Daoy (cell line): Measurements from ENCODE around the gene RBCK1. TPM values are rescaled to one million over a fixed set of nuclear protein-coding genes. Genes with fewer than 3 reads are reported as not detected.
A peak's percentile ranks its signal among the peaks of the same experiment; 100 is the strongest.

ENCODE experiments used
- DNase-seq: peaks from one replicate; pipeline ENCODE4 v3.0.0-alpha.2; 2015; ENCODE audit warnings: low read depth
- total RNA-seq: library from RNA; depleted of rRNA; stranded (reverse); fragments of >200 nt; shearing (Covaris generic); gene quantifications from 2 replicates; pipeline ENCODE4 v1.2.3, GENCODE V29; 2014

RBCK1 gene
- total RNA-seq, 1 experiment from 2014 or later, result 42.9 TPM

GRCh38 chr20:397432-398237 is 10.5 kb upstream of the RBCK1 start:
- DNase-seq, result no peak

- DNase-seq, result no peak
Observed at GRCh38 chr20:399182-399707, 8.9 kb upstream of the RBCK1 start.

DNA sequence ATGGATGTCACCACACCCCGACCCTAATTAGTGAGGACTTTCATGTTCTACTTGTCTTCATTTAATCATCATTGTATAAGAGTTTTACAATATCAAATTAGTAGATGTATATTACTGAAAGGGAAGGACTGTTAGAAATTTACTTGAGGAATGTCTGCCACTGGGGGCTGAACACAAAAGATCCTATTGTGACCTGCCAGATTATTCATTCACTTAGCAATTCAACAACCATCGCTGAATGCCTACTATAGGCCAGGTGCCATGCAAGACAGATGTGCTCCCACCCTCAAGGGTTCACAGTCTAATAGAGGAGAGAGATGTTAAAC is 8.0 kb upstream of the RBCK1 start:
- no peak for DNase-seq

DNA sequence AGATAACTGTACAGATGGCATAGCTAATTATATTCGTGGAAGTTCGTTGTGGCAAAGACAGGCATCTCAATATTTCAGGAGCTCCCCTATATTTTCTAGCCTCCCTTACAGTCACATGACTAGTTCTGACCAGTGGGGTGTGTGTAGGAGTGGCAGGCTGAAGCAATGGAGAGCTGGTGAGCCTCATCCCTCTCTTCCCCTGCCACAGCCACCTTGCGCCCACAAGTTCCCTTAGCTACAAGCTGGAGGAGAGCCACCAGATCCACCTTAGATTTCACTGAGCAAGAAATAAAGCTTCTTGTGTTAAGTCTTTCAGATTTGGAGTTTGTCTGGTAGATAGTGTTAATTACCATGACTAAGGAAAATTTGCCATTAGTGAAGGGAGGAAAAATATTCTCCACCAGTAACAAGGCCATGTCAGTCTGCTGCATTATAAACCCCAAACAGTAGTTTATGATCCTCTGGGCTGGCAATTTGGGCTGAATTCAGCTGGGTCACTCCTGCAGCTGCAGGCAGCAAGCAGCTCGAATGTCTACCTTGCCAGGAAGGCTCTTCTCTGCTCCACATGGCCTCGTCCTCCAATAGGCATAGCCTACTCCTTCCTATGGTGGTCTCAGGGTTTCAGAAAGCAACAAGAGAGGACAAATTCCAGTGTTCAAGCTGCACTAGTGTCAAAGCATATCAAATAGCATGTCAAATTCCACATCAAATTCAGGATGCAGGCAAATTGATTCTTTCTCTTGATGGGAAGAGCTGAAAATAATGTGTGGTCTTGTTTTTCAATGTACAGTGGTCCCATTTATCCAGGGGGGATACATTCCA is 7.4 kb upstream of the RBCK1 start:
- DNase-seq, result no peak

DNA sequence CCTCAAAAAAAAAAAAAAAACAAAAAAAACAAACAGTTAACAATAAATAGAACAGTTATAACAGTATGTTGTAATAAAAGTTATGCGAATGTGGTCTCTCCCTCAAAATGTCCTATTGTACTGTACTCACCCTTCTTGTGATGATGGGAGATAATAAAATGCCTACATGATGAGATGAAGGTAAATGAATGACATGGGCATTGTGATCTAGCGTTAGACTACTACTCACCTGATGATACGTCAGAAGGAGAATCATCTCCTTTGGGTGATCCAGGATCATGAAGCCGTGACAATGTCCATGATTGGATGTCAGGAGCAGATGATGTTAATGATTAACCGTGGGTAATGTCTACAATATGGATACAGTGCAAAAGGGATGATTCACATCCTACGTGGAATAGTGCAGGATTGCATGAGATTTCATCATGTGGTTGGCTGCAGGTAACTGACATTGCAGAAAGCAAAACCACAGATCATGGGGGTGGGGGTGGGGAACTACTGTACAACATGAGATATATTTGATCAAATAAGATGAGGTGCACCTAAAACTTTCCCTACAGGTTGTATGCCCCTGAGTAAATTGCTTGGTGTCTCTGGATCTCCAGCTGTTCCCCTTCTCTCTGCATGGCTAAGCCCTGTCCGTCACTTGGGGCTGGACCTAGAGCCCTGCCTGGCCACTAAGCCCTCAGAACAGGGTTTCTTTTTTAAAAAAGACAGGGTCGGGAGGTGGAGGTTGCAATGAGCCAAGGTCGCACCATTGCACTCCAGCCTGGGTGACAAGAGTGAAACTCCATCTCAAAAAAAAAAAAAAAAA is 6.2 kb upstream of the RBCK1 start:
- DNase-seq, result no peak

- DNase-seq, result no peak
Observed at GRCh38 chr20:402496-402885, 5.6 kb upstream of the RBCK1 start.

DNA sequence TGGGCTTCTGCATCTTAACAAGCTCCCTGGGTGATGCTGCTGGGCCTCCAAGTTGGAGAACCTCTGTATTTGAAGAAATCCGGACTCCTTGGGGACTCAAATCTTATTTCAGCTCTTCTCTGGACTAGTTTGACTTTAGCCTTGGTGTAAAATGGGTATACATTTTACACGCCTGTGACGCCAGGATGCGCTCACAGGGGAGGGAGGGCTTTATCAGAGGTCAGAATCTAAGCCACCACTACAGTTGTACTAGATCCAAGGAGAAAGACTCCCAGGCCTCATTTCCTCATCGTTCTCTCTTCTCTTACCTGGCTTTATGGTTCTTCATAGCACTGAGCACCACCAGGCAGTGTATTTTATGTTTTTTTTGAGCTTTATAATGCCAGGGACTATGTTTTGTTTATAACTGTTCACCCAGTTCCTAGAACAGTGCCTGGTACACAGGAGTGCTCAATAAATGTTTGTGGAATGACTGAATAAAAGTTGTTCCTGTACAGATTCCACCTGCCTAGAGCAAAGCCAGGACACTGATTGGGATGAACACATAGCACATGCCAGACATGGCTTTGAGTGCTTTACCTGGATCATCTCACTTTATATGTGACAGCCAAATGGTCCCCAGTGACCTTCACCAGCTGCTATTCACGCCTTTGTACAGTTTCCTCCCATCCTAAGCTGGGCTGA is 5.1 kb upstream of the RBCK1 start:
- no peak for DNase-seq

GRCh38 chr20:403582-403957 is 4.5 kb upstream of the RBCK1 start:
- no peak for DNase-seq

DNA sequence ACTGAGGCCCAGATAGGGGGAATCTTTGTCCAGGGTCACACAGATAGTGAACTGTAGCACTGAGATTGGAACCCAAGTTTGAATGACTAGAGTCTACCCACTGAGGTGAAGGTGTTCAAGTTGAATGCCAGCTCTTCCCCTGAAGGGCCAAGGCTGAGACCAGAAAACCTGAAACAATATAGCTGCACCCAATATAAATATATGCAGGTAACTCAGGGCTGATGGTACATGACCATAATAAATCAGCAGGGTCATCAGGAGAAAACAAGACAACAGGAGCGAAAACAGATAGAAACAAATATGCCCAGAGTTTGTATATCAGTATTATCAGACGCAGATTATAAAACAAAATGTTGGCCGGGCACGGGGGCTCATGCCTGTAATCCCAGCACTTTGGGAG is 4.0 kb upstream of the RBCK1 start:
- no peak for DNase-seq

DNA sequence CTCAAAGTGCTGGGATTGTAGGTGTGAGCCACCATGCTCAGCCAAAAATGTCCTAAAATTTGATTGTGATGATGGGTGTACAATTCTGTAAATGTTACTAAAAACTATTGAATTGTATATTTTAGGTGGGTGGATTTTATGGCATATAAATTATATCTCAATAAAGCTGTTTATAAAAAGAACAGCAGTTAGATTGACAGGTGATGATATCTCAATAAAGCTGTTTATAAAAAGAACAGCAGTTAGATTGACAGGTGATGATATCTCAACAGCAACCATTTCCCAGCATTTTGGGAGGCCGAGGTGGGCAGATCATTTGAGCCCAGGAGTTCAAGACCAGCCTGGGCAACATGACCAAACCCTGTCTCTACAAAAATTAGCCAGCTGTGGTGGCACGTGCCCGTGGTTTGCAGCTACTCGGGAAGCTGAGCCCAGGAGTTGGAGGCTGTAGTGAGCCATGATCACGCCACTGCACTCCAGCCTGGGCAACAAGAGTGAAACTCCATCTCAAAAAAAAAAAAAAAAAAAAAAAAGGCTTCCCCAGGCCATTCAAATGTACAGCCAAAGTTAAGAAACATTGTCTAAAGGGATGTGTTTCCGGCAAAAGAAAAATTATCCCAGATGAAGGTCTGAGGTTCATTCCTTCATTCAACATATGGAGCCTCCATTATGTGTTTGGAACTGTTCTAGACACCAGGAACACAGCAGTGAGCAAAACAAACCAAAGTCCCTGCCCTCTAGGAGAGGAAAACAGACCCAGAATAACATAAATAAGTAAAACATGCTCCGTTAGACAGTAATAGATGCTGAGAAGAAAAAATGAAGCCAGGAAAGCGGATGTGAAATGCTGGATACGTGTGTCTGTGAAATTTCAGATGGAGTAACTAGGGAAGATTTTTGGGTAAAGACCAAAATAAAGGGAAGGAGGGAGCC is 1.6 kb upstream of the RBCK1 start:
- DNase-seq, result no peak

- DNase-seq, result peak; percentile 82
Observed at GRCh38 chr20:407133-407952, 756 bp upstream of the RBCK1 start.

GRCh38 chr20:408843-409696 is 971 bp downstream of the RBCK1 start:
- DNase-seq, result peak; percentile 17

DNA sequence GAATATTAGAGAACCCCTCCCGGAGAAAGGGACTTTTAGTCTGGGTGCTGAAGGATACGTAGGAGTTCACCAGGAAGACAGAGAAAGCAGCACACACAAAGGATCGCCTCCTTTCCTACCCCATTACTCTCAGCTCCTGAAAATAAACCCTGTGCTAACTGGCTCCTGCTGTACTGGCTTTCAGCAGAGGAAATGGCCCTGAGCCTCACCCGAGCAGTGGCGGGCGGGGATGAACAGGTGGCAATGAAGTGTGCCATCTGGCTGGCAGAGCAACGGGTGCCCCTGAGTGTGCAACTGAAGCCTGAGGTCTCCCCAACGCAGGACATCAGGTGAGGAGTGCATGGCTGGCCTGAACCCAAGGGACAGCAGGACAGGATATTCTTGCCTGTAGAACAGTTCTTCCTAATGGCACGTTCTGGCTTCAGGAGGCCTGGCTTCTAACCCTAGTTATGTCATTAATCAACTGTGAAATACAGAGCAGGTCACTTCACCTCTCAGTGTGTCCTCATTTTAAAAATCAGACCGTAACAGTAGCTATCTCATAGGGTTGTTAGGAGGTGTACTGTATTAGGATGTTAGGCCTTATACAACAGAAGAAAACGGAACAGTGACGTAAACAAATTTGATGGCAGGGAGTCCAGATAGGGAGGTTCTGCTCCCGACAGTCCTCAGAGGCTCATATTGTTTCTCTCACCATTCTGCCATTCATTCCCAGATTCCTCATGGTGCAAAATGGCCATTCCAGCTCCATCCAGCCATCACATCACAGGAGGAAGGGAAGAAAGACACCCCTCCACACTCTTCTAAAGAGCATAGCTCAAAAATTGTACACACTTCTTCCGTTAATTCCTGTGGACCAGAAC is 1.8 kb downstream of the RBCK1 start:
- no peak for DNase-seq

DNA sequence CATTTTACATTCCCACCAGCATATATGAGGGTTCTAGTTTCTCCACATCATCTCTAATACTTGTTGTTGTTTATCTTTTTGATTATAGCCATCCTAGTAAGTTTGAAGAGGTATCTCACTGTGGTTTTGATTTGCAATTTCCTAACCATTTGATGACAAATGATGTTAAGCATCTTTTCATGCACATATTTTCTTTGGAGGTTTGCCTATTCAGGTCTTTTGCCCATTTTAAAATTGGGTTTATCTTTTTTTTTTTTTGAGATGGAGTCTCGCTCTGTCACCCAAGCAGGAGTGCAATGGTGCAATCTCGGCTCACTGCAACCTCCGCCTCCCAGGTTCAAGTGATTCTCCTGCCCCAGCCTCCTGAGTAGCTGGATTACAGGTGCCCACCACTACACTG is 4.0 kb downstream of the RBCK1 start:
- DNase-seq, result no peak

DNA sequence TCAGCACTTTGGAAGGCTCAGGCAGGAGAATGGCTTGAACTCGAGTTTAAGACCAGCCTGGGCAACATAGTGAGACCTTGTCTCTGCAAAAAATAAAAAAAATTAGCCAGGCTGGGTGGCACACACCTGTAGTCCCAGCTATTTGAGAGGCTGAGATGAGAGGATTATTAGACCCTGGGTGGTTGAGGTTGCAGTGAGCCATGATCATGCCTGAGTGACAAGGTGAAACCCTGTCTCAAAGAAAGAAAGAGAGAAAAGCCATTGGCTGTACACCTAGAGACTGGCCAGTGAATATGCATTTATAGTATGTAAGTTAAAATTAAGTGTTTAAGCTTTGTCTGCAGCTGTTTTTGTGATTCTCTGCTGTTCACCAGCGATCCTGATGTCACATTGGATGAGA is 6.1 kb downstream of the RBCK1 start:
- no peak for DNase-seq

DNA sequence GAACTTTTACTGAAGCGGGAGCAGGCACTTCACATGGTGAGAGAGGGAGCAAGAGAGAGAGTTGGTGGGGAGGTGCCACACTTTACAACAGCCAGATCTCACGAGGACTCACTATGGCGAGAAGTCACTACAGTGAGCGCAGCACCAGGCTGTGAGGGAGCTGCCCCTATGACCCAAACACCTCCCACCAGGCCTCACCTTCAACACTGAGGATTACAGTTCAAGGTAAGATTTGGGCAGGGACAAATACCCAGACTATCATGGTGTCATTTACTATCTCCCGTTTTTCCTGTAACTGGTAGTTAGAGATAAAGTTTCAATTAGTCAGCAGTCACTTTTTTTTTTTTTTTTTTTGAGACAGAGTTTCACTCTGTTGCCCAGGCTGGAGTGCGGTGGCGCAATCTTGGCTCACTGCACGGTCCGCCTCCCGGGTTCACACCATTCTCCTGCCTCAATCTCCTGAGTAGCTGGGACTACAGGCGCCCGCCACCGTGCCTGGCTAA is 7.8 kb downstream of the RBCK1 start:
- no peak for DNase-seq
